B cell (primary cell): Measurements from ENCODE around the gene MRAP2. TPM values are rescaled to one million over a fixed set of nuclear protein-coding genes. Genes with fewer than 3 reads are reported as not detected.

ENCODE experiments used
- ATAC-seq: fragments of 200-7000 bp; cut with Tn5 transposase; one replicate; pipeline ENCODE4 v1.10.0; 2021; ENCODE audit warnings: low read depth, mild to moderate bottlenecking, moderate number of reproducible peaks, moderate library complexity
- CTCF ChIA-PET: fragments of 350-600 bp; sonication (Branson Sonifier 250); formaldehyde crosslinking; loops from one replicate; lab custom pipeline; 2021; ENCODE audit warnings: antibody characterized with exemption, inconsistent platforms; lab: Charles Lee
- POLR2A ChIA-PET: fragments of 350-600 bp; sonication (Branson Sonifier 250); formaldehyde crosslinking; loops from one replicate; lab custom pipeline; 2021; ENCODE audit warnings: antibody characterized with exemption; lab: Charles Lee
- DNase-seq: peaks from one replicate; pipeline ENCODE4 v3.0.0; 2013
- H2AFZ ChIP-seq: 2 replicates; pipeline ENCODE4 v1.6.1; 2012; ENCODE audit warnings: mild to moderate bottlenecking, low read depth, low read length; ENCODE audit not compliant: insufficient read depth, poor library complexity, severe bottlenecking
- H3K27ac ChIP-seq, 2 donors: 1 replicate in 1 of 2; 2 replicates in 1 of 2; pipeline ENCODE4 v1.5.1; 2012 to 2013; ENCODE audit warnings: low read length in 2 of 2, mild to moderate bottlenecking in 2 of 2, moderate library complexity in 1 of 2
- H3K27me3 ChIP-seq, 4 experiments: fragments of 200-600 bp in 1 of 4; sonication (generic) in 1 of 4; replicated peaks in 1 of 4; 1 replicate in 2 of 4; 2 replicates in 2 of 4; pipeline versions ENCODE4 v1.6.1 to v1.7.0; 2013 to 2016; ENCODE audit warnings: low read length in 3 of 4, mild to moderate bottlenecking in 2 of 4, mixed read lengths in 1 of 4, moderate library complexity in 1 of 4; ENCODE audit not compliant: insufficient read depth in 4 of 4, control insufficient read depth in 3 of 4; ENCODE audit errors: control extremely low read depth in 1 of 4
- H3K36me3 ChIP-seq, 2 experiments: replicated peaks in 1 of 2; 1 replicate in 1 of 2; 2 replicates in 1 of 2; pipeline versions ENCODE4 v1.6.1 to v1.7.1; 2013; ENCODE audit warnings: low read length in 1 of 2; ENCODE audit not compliant: insufficient read depth in 2 of 2, control insufficient read depth in 1 of 2; ENCODE audit errors: control extremely low read depth in 1 of 2, extremely low read depth in 1 of 2
- H3K4me1 ChIP-seq, 2 donors: fragments of 200-600 bp in 1 of 2; sonication (generic) in 1 of 2; 1 replicate in 1 of 2; 2 replicates in 1 of 2; pipeline versions ENCODE4 v1.5.1 to v1.6.1; 2013 to 2017; ENCODE audit warnings: low read length in 2 of 2; ENCODE audit not compliant: control insufficient read depth in 2 of 2, insufficient read depth in 2 of 2
- H3K4me2 ChIP-seq: replicated peaks from 2 replicates; pipeline ENCODE3; 2012; ENCODE audit warnings: mild to moderate bottlenecking, low read depth, low read length; ENCODE audit not compliant: poor library complexity, severe bottlenecking
- H3K4me3 ChIP-seq, 5 experiments: fragments of 200-600 bp in 1 of 5; sonication (generic) in 1 of 5; 1 replicate in 3 of 5; 2 replicates in 2 of 5; pipeline versions ENCODE4 v1.5.1 to v1.7.0; 2011 to 2016; ENCODE audit warnings: low read length in 4 of 5, mild to moderate bottlenecking in 4 of 5, low read depth in 2 of 5, control low read depth in 1 of 5, moderate library complexity in 1 of 5; ENCODE audit not compliant: insufficient read depth in 1 of 5; ENCODE audit errors: control extremely low read depth in 1 of 5, extremely low read depth in 1 of 5
- H3K79me2 ChIP-seq: fragments of 200-600 bp; sonication (generic); one replicate; pipeline ENCODE4 v1.6.0; 2016; ENCODE audit warnings: low read length; ENCODE audit not compliant: control insufficient read depth, insufficient read depth
- H3K9ac ChIP-seq: fragments of 200-600 bp; sonication (generic); 2 replicates; pipeline ENCODE4 v1.6.1; 2017; ENCODE audit warnings: mild to moderate bottlenecking, low read length, moderate library complexity
- H3K9me3 ChIP-seq, 3 donors: one replicate each; pipeline versions ENCODE4 v1.6.1 to v1.7.1; 2013; ENCODE audit warnings: low read length in 2 of 3; ENCODE audit not compliant: control insufficient read depth in 2 of 3, insufficient read depth in 1 of 3; ENCODE audit errors: control extremely low read depth in 1 of 3
- H4K20me1 ChIP-seq: 2 replicates; pipeline ENCODE4 v1.6.0; 2012; ENCODE audit warnings: mild to moderate bottlenecking, low read length; ENCODE audit not compliant: insufficient read depth, control insufficient read depth, poor library complexity, severe bottlenecking
- H3K27ac Mint-ChIP-seq: one replicate; pipeline ENCODE4 v1.8.0; 2021; ENCODE audit warnings: mixed read lengths
- H3K27me3 Mint-ChIP-seq: one replicate; pipeline ENCODE4 v1.8.0; 2021; ENCODE audit warnings: mixed read lengths
- H3K4me1 Mint-ChIP-seq: one replicate; pipeline ENCODE4 v1.8.0; 2021; ENCODE audit warnings: mixed read lengths
- H3K4me3 Mint-ChIP-seq: one replicate; pipeline ENCODE4 v1.8.0; 2021; ENCODE audit warnings: mixed read lengths
- H3K9me3 Mint-ChIP-seq: one replicate; pipeline ENCODE4 v1.8.0; 2022; ENCODE audit warnings: mixed read lengths; ENCODE audit not compliant: insufficient read depth
- EZH2 ChIP-seq: IDR thresholded peaks from 2 replicates; pipeline ENCODE4 v1.6.1; 2012; ENCODE audit warnings: borderline replicate concordance, low read depth, mild to moderate bottlenecking, moderate library complexity, low read length; ENCODE audit not compliant: insufficient read depth, poor library complexity, severe bottlenecking
- WGBS: methylation state at CpG from one replicate; pipeline ENCODE4 v1.1.5; 2013; ENCODE audit warnings: missing lambda C conversion rate; ENCODE audit not compliant: insufficient coverage; 5-methylcytosine and 5-hydroxymethylcytosine counted together
- intact Hi-C: fragments of 100-400 bp; cut with micrococcal nuclease; formaldehyde crosslinking; loops from one replicate; pipeline ENCODE4 v1.10.0; 2022
- polyA plus RNA-seq: library from polyadenylated mRNA; depleted of rRNA; stranded (reverse); fragments of >200 nt; gene quantifications from 2 replicates; pipeline ENCODE4 v1.2.3, GENCODE V29; 2012
- total RNA-seq, 2 donors: library from RNA; stranded (reverse); fragments of 120-200 nt in 1 of 2; gene quantifications; 1 replicate in 1 of 2; 2 replicates in 1 of 2; pipeline versions ENCODE4 v1.2.3 to v1.2.4, GENCODE V29; 2013 to 2022
- TF ChIP-seq, protein P1 (sequence below): fragments of 200-600 bp; IDR thresholded peaks from one replicate; pipeline ENCODE4 v1.8.0; 2022; ENCODE audit warnings: antibody characterized with exemption, mild to moderate bottlenecking

MRAP2 gene
- total and polyA plus RNA-seq, 2 donors (not counting 1 experiment from before 2014, with no cell fraction given) = not detected

DNA sequence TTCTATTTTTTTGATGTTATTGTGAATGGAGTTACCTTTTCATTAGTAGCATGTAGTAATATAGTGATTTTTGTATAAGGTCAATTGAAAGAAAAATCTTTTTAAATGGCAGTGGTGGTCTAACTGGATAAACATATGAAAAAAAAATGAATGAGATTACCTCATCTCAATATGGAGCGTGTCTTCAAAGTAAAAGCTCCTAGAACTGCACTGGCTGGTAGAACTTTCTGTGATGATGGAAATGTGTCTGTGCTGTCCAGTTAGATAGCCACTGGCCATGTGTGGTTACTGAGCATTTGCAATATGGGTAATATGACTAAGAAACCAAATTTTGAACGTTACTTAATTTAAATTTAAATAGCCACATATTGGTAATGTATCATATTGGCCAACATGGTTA lies 44.1 kb downstream of the MRAP2 start:
- DNase-seq = no peak
- Histone ChIP-seq H3K27ac (no peak overlapping the region), H4K20me1 (no peaks in the 10 kb centered on the region), H3K36me3 (no peaks in the 10 kb centered on the region), H3K27me3 (peaks cover 0 to 3% (median 0%) of the 10 kb centered on the region in 4 experiments), H2AFZ (no peak overlapping the region), H3K9ac (no peak overlapping the region), H3K9me3 (peaks cover 0 to 5% (median 0%) of the 10 kb centered on the region in 3 donors), H3K79me2 (no peaks in the 10 kb centered on the region), H3K4me1 (no peaks in the 10 kb centered on the region), H3K4me3 (no peak overlapping the region), H3K4me2 (no peak overlapping the region)
- H3K9me3 Mint-ChIP-seq = no peaks in the 10 kb centered on the region
- ATAC-seq = no peak
- no CpG with 5 or more reads among the region's 2 CpGs for WGBS
- no peaks in the 10 kb centered on the region for H3K4me1 Mint-ChIP-seq
- POLR2A ChIA-PET = no interaction called here
- intact Hi-C loops = no loop called here
- CTCF ChIA-PET = no interaction called here
- H3K4me3 Mint-ChIP-seq = no peak overlapping the region
- peaks cover 23% of the 10 kb centered on the region for H3K27me3 Mint-ChIP-seq
- no peak overlapping the region for H3K27ac Mint-ChIP-seq
- TF ChIP-seq, protein P1, sequence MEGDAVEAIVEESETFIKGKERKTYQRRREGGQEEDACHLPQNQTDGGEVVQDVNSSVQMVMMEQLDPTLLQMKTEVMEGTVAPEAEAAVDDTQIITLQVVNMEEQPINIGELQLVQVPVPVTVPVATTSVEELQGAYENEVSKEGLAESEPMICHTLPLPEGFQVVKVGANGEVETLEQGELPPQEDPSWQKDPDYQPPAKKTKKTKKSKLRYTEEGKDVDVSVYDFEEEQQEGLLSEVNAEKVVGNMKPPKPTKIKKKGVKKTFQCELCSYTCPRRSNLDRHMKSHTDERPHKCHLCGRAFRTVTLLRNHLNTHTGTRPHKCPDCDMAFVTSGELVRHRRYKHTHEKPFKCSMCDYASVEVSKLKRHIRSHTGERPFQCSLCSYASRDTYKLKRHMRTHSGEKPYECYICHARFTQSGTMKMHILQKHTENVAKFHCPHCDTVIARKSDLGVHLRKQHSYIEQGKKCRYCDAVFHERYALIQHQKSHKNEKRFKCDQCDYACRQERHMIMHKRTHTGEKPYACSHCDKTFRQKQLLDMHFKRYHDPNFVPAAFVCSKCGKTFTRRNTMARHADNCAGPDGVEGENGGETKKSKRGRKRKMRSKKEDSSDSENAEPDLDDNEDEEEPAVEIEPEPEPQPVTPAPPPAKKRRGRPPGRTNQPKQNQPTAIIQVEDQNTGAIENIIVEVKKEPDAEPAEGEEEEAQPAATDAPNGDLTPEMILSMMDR = no peak
- TF ChIP-seq EZH2 = no peak

DNA sequence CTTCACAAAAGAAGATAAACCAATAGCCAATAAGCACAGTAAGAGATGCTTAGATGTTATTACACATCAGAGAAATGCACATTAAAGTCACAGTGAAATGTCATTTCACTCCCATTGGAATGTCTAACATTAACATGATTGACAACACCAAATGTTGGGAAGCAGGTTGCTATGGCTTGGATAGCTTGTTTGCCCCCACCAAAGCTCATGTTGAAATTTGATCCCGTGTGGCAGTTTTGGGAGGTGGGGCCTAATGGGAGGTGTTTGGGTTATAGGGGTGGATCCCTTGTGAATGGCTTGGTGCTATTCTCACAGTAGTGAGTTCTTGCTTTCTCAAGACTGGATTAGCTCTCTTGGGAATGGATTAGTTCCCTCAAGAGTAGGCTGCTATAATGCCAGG lies 44.8 kb downstream of the MRAP2 start:
- no peaks in the 10 kb centered on the region for H3K9me3 ChIP-seq
- no peaks in the 10 kb centered on the region for H3K79me2 ChIP-seq
- Mint-ChIP-seq H3K9me3 (no peaks in the 10 kb centered on the region), H3K4me1 (no peaks in the 10 kb centered on the region), H3K4me3 (no peak overlapping the region), H3K27ac (no peak overlapping the region), H3K27me3 (peaks cover 19% of the 10 kb centered on the region)
- no peak overlapping the region for H3K9ac ChIP-seq
- H3K4me2 ChIP-seq = no peak overlapping the region
- TF ChIP-seq, protein P1 = no peak
- no peak for TF ChIP-seq EZH2
- intact Hi-C loops = no loop called here
- no peaks in the 10 kb centered on the region for H3K4me1 ChIP-seq
- no peak overlapping the region for H3K4me3 ChIP-seq
- no peak for ATAC-seq
- 71% methylated on average over 1 of the region's 1 CpG for WGBS
- POLR2A ChIA-PET = no interaction called here
- CTCF ChIA-PET = no interaction called here
- H3K27ac ChIP-seq = no peak overlapping the region
- DNase-seq = no peak
- no peaks in the 10 kb centered on the region for H4K20me1 ChIP-seq
- H2AFZ ChIP-seq = no peak overlapping the region
- no peaks in the 10 kb centered on the region for H3K27me3 ChIP-seq
- H3K36me3 ChIP-seq = no peaks in the 10 kb centered on the region
